ENCODE measurements around the gene EPHB3.

EPHB3 gene

DNA sequence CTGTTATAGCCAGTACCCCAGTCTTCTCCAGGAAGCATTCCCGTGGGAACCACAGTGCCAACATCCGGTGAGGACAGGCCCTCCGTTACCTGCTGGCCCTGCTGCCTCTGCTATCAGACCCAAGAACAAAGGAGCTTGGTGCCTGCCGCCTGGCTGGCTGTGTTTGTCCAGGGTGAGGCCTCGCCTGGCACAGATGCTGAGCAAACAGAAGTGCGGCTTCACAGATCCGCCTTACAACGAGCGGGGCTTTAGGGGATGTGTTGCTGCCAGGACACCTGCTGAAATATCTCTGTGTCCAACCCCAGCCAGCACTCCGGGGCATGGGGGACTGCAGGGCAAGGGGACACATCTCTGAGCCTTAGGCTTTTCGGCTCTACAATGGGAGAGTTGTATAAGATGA lies 2.2 kb upstream of the EPHB3 start:
- Histone ChIP-seq H3K4me1 (ENCODE audit: control insufficient read depth, insufficient read depth, low read length) (peaks cover 7% of the 10 kb centered on the region), H3K4me2 (ENCODE audit: low read length) (no peak overlapping the region), H3K36me3 (ENCODE audit: insufficient read depth, low read length) (no peaks in the 10 kb centered on the region), H3K27me3 (ENCODE audit: control insufficient read depth, insufficient read depth, low read length) (peaks cover 51% of the 10 kb centered on the region), H3K9me3 (replicated peaks; ENCODE audit: low read length) (no peaks in the 10 kb centered on the region), H3K9ac (ENCODE audit: low read depth, low read length) (no peak overlapping the region), H3K4me3 (ENCODE audit: low read length) (no peak overlapping the region)

- Histone ChIP-seq H3K9ac (ENCODE audit: low read depth, low read length) (no peak overlapping the region), H3K36me3 (ENCODE audit: insufficient read depth, low read length) (no peaks in the 10 kb centered on the region), H3K4me1 (ENCODE audit: control insufficient read depth, insufficient read depth, low read length) (peaks cover 14% of the 10 kb centered on the region), H3K9me3 (replicated peaks; ENCODE audit: low read length) (no peaks in the 10 kb centered on the region), H3K27me3 (ENCODE audit: control insufficient read depth, insufficient read depth, low read length) (peaks cover 51% of the 10 kb centered on the region), H3K4me2 (ENCODE audit: low read length) (peak overlapping the region; percentile 78), H3K4me3 (ENCODE audit: low read length) (peak overlapping the region; percentile 56)
Measured at GRCh38 chr3:184560531-184560930, 1.1 kb upstream of the EPHB3 start.

GRCh38 chr3:184561913-184562877 lies 610 bp downstream of the EPHB3 start:
- Histone ChIP-seq H3K9ac (ENCODE audit: low read depth, low read length) (peak overlapping the region; percentile 49), H3K27me3 (ENCODE audit: control insufficient read depth, insufficient read depth, low read length) (peaks cover 34% of the 10 kb centered on the region), H3K4me1 (ENCODE audit: control insufficient read depth, insufficient read depth, low read length) (peaks cover 25% of the 10 kb centered on the region), H3K9me3 (replicated peaks; ENCODE audit: low read length) (no peaks in the 10 kb centered on the region), H3K36me3 (ENCODE audit: insufficient read depth, low read length) (no peaks in the 10 kb centered on the region), H3K4me2 (ENCODE audit: low read length) (peak overlapping the region; percentile 82), H3K4me3 (ENCODE audit: low read length) (peak overlapping the region; percentile 70)

DNA sequence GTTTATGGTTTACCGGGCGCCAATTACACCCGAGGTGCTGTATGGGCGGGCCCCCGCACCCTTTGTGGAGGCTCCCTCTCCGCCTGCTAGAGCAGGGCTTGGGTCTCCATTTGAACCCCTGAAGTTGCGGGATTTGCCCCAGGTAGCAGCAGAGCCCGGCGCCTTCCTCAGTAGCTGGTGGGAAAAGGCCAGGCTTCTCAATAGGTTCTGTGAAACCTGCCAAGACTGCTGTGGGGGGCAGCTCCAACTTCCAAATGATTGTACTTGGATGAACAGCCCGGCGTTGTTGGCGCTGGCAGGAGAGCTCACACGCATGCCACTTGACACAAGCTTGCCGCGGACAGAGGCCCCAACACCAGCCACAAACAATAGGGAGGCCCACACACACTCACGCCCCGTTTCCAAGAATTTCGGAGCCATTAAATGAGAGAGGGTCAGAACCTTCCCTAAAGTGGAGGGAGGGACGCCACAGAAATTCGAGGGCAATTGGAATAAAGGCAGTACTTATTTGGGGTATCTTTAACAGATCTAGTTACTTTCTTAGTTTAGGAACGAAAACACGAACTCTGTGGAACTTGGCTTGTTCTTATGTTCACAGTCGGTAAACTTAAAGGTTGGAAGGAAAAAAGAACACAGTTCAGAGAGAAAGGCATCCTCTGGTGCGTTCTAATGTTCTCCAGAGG lies 1.4 kb downstream of the EPHB3 start:
- H3K4me1 ChIP-seq (ENCODE audit: control insufficient read depth, insufficient read depth, low read length): peaks cover 29% of the 10 kb centered on the region
- H3K27me3 ChIP-seq (ENCODE audit: control insufficient read depth, insufficient read depth, low read length): peaks cover 26% of the 10 kb centered on the region
- H3K4me2 ChIP-seq (ENCODE audit: low read length): peak overlapping the region; percentile 82
- H3K9ac ChIP-seq (ENCODE audit: low read depth, low read length): peak overlapping the region; percentile 45
- H3K4me3 ChIP-seq (ENCODE audit: low read length): peak overlapping the region; percentile 70
- no peaks in the 10 kb centered on the region for H3K36me3 ChIP-seq (ENCODE audit: insufficient read depth, low read length)
- no peaks in the 10 kb centered on the region for H3K9me3 ChIP-seq (replicated peaks; ENCODE audit: low read length)

DNA sequence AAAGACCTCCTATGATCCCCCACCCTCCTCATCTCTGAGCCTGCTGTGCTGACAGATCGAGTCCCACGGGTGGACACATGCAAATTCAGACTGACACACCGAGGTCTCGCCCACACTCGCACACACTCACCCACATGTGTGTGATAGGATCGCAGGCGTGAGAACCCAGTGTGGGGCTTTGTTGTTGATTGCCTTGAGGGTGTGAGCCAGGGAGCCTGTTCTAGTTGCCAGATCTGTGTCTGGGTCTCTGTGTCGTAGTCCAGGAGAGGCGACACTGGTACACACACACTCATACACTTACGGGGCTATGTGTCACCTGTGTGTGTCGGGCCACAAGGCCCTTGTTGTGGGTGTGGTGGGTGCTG lies 2.0 kb downstream of the EPHB3 start:
- H3K4me1 ChIP-seq (ENCODE audit: control insufficient read depth, insufficient read depth, low read length): peaks cover 34% of the 10 kb centered on the region
- H3K9me3 ChIP-seq (replicated peaks; ENCODE audit: low read length): no peaks in the 10 kb centered on the region
- no peak overlapping the region for H3K9ac ChIP-seq (ENCODE audit: low read depth, low read length)
- no peak overlapping the region for H3K4me3 ChIP-seq (ENCODE audit: low read length)
- peaks cover 21% of the 10 kb centered on the region for H3K27me3 ChIP-seq (ENCODE audit: control insufficient read depth, insufficient read depth, low read length)
- H3K4me2 ChIP-seq (ENCODE audit: low read length): peak overlapping the region; percentile 11
- no peaks in the 10 kb centered on the region for H3K36me3 ChIP-seq (ENCODE audit: insufficient read depth, low read length)

- H3K4me1 ChIP-seq (ENCODE audit: control insufficient read depth, insufficient read depth, low read length): peaks cover 35% of the 10 kb centered on the region
- no peaks in the 10 kb centered on the region for H3K36me3 ChIP-seq (ENCODE audit: insufficient read depth, low read length)
- H3K27me3 ChIP-seq (ENCODE audit: control insufficient read depth, insufficient read depth, low read length): peaks cover 15% of the 10 kb centered on the region
- no peak overlapping the region for H3K9ac ChIP-seq (ENCODE audit: low read depth, low read length)
- no peak overlapping the region for H3K4me3 ChIP-seq (ENCODE audit: low read length)
- H3K9me3 ChIP-seq (replicated peaks; ENCODE audit: low read length): no peaks in the 10 kb centered on the region
- peak overlapping the region; percentile 11 for H3K4me2 ChIP-seq (ENCODE audit: low read length)
Measured at GRCh38 chr3:184563941-184564684, 2.5 kb downstream of the EPHB3 start.

DNA sequence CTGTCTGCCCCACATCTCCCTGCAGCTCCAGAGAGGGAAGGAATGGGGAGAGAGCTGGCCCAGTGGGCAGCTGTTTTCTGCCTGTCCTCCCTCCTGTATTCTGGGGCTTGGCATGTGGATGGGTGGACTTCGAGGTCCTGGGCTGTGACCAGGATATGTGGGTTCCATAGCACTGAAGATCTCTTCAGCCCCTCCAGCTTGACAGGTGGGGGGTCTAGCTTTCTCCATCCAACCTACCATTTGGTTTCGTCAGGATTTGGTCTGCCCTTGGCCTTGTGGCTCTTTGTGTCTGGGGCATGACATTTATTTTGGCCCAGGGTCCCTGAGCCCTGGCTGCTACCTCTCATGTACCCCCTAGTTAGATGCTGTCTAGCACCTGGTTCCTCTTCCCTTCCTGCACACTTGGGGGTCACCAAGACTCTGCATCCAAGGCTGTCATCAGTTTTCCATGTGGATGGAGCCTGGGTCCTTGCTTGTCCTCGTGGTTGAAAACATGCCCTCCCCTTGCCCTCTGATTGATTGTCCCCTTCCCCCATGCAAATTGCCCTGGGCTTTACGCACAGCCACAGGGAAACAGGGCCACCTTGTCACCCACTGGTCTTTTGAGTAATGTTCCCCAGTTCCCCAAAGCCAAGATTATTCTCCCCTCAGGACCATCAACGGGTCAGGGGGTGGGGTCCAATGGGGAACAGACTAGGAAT lies 3.2 kb downstream of the EPHB3 start:
- H3K9ac ChIP-seq (ENCODE audit: low read depth, low read length): no peak overlapping the region
- peaks cover 42% of the 10 kb centered on the region for H3K4me1 ChIP-seq (ENCODE audit: control insufficient read depth, insufficient read depth, low read length)
- H3K9me3 ChIP-seq (replicated peaks; ENCODE audit: low read length): no peaks in the 10 kb centered on the region
- no peak overlapping the region for H3K4me3 ChIP-seq (ENCODE audit: low read length)
- H3K36me3 ChIP-seq (ENCODE audit: insufficient read depth, low read length): no peaks in the 10 kb centered on the region
- H3K4me2 ChIP-seq (ENCODE audit: low read length): peak overlapping the region; percentile 47
- H3K27me3 ChIP-seq (ENCODE audit: control insufficient read depth, insufficient read depth, low read length): peaks cover 8% of the 10 kb centered on the region

DNA sequence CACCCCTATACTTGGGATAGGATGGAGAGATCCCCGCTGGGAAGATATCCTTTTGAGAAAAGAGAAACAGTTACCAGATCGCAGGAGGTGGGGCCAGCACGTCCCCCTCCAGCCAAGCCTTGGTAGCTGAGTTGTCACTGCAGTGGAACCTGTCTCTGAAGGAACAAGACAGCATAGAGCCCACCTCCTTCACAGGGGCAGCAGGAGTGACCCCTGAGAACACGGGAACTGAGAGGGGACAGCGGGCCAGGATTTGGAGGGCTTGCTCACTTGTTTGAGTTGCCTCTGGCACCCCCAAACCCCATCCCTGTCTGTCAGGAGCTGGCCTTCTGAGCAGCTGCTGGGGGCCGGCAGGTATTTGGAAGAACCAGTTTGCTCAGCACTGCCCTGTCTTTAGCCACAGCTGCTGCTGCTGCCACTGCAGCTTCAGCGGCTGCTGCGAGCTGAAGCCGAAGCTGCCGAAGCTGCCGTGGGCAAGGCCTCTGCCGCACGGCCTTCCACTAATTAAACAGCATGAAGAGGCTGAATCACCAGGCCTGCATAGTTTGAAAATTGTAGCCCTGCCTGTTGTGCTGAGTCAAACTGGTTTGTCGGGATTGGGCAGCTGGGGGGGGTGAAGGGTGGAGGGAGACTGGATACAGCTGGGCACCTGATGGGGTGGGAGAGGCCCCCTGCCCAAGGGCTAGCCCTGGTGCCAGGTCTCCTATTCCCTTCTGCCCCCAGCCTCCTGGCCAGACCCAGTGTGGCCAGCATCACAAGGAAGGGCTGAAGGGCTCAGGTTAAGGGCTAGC lies 4.0 kb downstream of the EPHB3 start:
- Histone ChIP-seq H3K4me3 (ENCODE audit: low read length) (no peak overlapping the region), H3K9me3 (replicated peaks; ENCODE audit: low read length) (no peaks in the 10 kb centered on the region), H3K9ac (ENCODE audit: low read depth, low read length) (peak overlapping the region; percentile 19), H3K4me1 (ENCODE audit: control insufficient read depth, insufficient read depth, low read length) (peaks cover 42% of the 10 kb centered on the region), H3K4me2 (ENCODE audit: low read length) (peak overlapping the region; percentile 47), H3K36me3 (ENCODE audit: insufficient read depth, low read length) (no peaks in the 10 kb centered on the region), H3K27me3 (ENCODE audit: control insufficient read depth, insufficient read depth, low read length) (peaks cover 4% of the 10 kb centered on the region)

DNA sequence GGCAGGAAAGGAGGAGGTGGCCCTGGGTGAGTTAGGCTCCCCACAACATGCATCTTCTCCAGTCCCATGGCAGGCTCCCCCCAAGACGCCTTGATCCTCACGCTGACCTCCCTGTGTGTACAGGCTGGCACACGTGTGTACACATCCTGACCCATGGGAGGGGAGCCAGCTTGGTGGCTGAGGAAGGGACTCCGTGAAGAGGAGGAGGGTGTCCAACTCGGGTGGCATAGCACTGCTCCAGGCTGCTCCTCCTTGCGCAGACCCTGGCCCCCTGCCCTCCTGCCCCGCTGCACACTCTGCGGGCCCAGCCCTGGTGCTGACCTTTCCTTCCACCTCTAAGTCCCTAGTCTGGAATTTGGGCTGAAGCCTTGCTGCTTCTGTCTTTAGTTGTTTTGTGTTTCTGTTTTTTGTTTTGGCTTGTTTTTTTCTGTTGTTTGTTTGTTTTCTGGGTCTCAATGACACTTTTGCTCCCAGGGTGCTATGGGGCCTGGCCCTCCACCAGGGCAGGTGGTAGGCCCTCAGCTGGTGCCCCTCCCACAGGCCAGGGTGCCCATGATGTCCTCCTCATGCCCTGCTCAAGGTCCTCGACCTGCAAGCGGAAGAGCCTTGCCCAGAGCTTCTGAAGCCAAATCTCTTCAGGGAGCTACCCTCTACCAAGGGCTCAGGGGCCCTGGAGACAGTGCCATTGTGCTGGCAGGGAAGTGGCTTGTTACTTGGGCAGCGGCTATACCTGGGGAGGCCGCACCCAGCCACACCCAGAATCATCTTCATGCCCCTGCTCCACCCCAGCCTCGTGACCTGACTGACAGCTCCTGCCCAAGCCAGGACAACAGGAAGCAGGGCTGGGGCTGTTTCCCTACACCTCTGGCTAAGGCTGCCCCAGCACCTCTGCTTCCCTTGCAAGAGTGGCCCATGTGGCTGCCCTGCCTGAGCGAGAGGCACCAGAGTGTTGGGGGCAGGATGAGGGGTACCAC lies 5.1 kb downstream of the EPHB3 start:
- H3K4me1 ChIP-seq (ENCODE audit: control insufficient read depth, insufficient read depth, low read length): peaks cover 36% of the 10 kb centered on the region
- H3K4me2 ChIP-seq (ENCODE audit: low read length): no peak overlapping the region
- no peaks in the 10 kb centered on the region for H3K9me3 ChIP-seq (replicated peaks; ENCODE audit: low read length)
- no peak overlapping the region for H3K4me3 ChIP-seq (ENCODE audit: low read length)
- H3K9ac ChIP-seq (ENCODE audit: low read depth, low read length): peak overlapping the region; percentile 17
- H3K36me3 ChIP-seq (ENCODE audit: insufficient read depth, low read length): no peaks in the 10 kb centered on the region
- no peaks in the 10 kb centered on the region for H3K27me3 ChIP-seq (ENCODE audit: control insufficient read depth, insufficient read depth, low read length)
